Tibial artery (tissue), 4 donors: ENCODE data around the gene DNAH17.

ENCODE experiments used
- DNase-seq, 2 donors: peaks; one replicate each; pipeline ENCODE4 v3.0.0-alpha.2; 2019
- H3K27ac ChIP-seq, 2 donors: fragments of 200-600 bp; sonication (generic) in 1 of 2; 1 replicate in 1 of 2; 2 replicates in 1 of 2; pipeline ENCODE4 v1.5.1; 2018 to 2019; ENCODE audit warnings: mild to moderate bottlenecking in 1 of 2
- H3K27me3 ChIP-seq, 2 donors: fragments of 200-600 bp; sonication (generic) in 1 of 2; one replicate each; pipeline versions ENCODE4 v1.5.1 to v1.6.0; 2016 to 2019
- H3K36me3 ChIP-seq, 3 donors: fragments of 200-600 bp; sonication (generic) in 2 of 3; one replicate each; pipeline ENCODE4 v1.5.1; 2016 to 2019; ENCODE audit warnings: mild to moderate bottlenecking in 2 of 3
- H3K4me1 ChIP-seq, 4 donors: fragments of 200-600 bp; sonication (generic) in 2 of 4; 1 replicate in 3 of 4; 2 replicates in 1 of 4; pipeline ENCODE4 v1.5.1; 2016 to 2019
- H3K4me3 ChIP-seq, 2 donors: fragments of 200-600 bp; sonication (generic) in 1 of 2; 1 replicate in 1 of 2; 2 replicates in 1 of 2; pipeline ENCODE4 v1.5.1; 2018 to 2019; ENCODE audit warnings: mild to moderate bottlenecking in 2 of 2
- H3K9me3 ChIP-seq, 3 donors: fragments of 200-600 bp; sonication (generic) in 1 of 3; one replicate each; pipeline ENCODE4 v1.5.1; 2016 to 2019
- intact Hi-C: fragments of 100-400 bp; cut with DNase I; formaldehyde crosslinking; loops from one replicate; pipeline ENCODE4 v1.15.0; 2023; ENCODE audit warnings: low total_unique reads
- TF ChIP-seq, protein P1 (sequence below), 2 experiments: fragments of 200-600 bp in 1 of 2; fragments of 450-650 bp in 1 of 2; IDR thresholded peaks; one replicate each; pipeline ENCODE4 v1.5.1; 2017 to 2019; ENCODE audit warnings: antibody characterized with exemption in 2 of 2, mild to moderate bottlenecking in 1 of 2, moderate library complexity in 1 of 2

DNAH17 gene

GRCh38 chr17:78428025-78428575 is 149.1 kb downstream of the DNAH17 start:
- no peak for DNase-seq
- TF ChIP-seq, protein P1, sequence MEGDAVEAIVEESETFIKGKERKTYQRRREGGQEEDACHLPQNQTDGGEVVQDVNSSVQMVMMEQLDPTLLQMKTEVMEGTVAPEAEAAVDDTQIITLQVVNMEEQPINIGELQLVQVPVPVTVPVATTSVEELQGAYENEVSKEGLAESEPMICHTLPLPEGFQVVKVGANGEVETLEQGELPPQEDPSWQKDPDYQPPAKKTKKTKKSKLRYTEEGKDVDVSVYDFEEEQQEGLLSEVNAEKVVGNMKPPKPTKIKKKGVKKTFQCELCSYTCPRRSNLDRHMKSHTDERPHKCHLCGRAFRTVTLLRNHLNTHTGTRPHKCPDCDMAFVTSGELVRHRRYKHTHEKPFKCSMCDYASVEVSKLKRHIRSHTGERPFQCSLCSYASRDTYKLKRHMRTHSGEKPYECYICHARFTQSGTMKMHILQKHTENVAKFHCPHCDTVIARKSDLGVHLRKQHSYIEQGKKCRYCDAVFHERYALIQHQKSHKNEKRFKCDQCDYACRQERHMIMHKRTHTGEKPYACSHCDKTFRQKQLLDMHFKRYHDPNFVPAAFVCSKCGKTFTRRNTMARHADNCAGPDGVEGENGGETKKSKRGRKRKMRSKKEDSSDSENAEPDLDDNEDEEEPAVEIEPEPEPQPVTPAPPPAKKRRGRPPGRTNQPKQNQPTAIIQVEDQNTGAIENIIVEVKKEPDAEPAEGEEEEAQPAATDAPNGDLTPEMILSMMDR (IDR thresholded peaks at IDR 0.05): no peak
- Histone ChIP-seq H3K27me3 (peaks cover 0 to 2% of the 10 kb centered on the region in 2 donors), H3K36me3 (peaks cover 34 to 68% (median 59%) of the 10 kb centered on the region in 3 donors), H3K4me3 (no peak overlapping the region), H3K27ac (no peak overlapping the region), H3K4me1 (peaks cover 0 to 9% (median 3%) of the 10 kb centered on the region in 4 donors), H3K9me3 (no peaks in the 10 kb centered on the region)
- intact Hi-C loops: loop anchor here (10.0 kb wide), 1 partner anchor 173 kb away; no protein-coding TSS in a partner anchor

DNA sequence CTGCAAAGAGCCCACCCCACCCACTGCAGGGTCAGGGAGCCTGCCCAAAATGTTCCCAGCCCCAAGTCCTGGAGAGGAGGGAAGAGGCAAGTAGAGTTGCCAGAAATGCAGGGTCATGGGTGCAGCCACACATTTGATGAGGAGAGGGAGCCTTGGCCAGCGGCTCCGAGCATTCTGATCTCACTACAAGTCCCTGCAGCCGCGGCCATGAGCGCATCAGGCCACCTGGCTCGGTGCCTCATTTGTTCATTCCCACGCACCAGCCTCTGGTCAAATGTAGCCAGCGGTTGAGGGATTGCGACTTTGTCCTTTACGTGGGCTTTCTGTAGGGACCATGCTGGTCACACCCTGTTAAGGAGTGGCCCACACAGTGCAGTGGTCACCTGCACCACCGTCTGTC is 150.1 kb downstream of the DNAH17 start:
- no peak for DNase-seq
- H3K27me3 ChIP-seq: no peaks in the 10 kb centered on the region
- intact Hi-C loops: loop anchor here (10.0 kb wide), 1 partner anchor 172 kb away; no protein-coding TSS in a partner anchor
- H3K9me3 ChIP-seq: no peaks in the 10 kb centered on the region
- peaks cover 0 to 3% (median under 1%) of the 10 kb centered on the region in 4 donors for H3K4me1 ChIP-seq
- no peak overlapping the region for H3K4me3 ChIP-seq
- H3K27ac ChIP-seq: no peak overlapping the region
- H3K36me3 ChIP-seq: peaks cover 34 to 77% (median 62%) of the 10 kb centered on the region in 3 donors
- TF ChIP-seq, protein P1 (IDR thresholded peaks at IDR 0.05): no peak

- intact Hi-C loops: loop anchor here (10.0 kb wide), 1 partner anchor 172 kb away; no protein-coding TSS in a partner anchor
- peaks cover 34 to 84% (median 67%) of the 10 kb centered on the region in 3 donors for H3K36me3 ChIP-seq
Measured at GRCh38 chr17:78426293-78426879, 150.8 kb downstream of the DNAH17 start.

GRCh38 chr17:78425429-78425828 is 151.8 kb downstream of the DNAH17 start:
- no peaks in the 10 kb centered on the region for H3K27me3 ChIP-seq
- TF ChIP-seq, protein P1 (IDR thresholded peaks at IDR 0.05): no peak
- no peak overlapping the region for H3K27ac ChIP-seq
- intact Hi-C loops: loop anchor here (10.0 kb wide), 1 partner anchor 171 kb away; no protein-coding TSS in a partner anchor
- H3K4me1 ChIP-seq: peaks cover 0 to 5% (median 0%) of the 10 kb centered on the region in 4 donors
- no peak for DNase-seq
- no peaks in the 10 kb centered on the region for H3K9me3 ChIP-seq
- peaks cover 34 to 90% (median 74%) of the 10 kb centered on the region in 3 donors for H3K36me3 ChIP-seq
- H3K4me3 ChIP-seq: no peak overlapping the region

More at GRCh38 chr17:78426293-78426879, 150.8 kb downstream of the DNAH17 start:
- H3K27ac ChIP-seq: no peak overlapping the region
- H3K27me3 ChIP-seq: no peaks in the 10 kb centered on the region
- TF ChIP-seq, protein P1 (IDR thresholded peaks at IDR 0.05): no peak
- H3K4me3 ChIP-seq: no peak overlapping the region
- H3K9me3 ChIP-seq: no peaks in the 10 kb centered on the region
- DNase-seq: no peak
- H3K4me1 ChIP-seq: peaks cover 0 to 4% (median 0%) of the 10 kb centered on the region in 4 donors

- no peaks in the 10 kb centered on the region for H3K27me3 ChIP-seq
- no peak for DNase-seq
- H3K36me3 ChIP-seq: peaks cover 35 to 94% (median 76%) of the 10 kb centered on the region in 3 donors
- H3K27ac ChIP-seq: no peak overlapping the region
- no peak overlapping the region for H3K4me3 ChIP-seq
- peaks cover 0 to 5% (median 0%) of the 10 kb centered on the region in 4 donors for H3K4me1 ChIP-seq
- intact Hi-C loops: loop anchor here (10.0 kb wide), 1 partner anchor 169 kb away; no protein-coding TSS in a partner anchor
- no peaks in the 10 kb centered on the region for H3K9me3 ChIP-seq
- TF ChIP-seq, protein P1 (IDR thresholded peaks at IDR 0.05): no peak
Measured at GRCh38 chr17:78423961-78424675, 153.1 kb downstream of the DNAH17 start.
